ENCODE measurements around the gene MAZ.
A peak's percentile ranks its signal among the peaks of the same experiment; 100 is the strongest.
"Not testable (repeated sequence)": the region's sequence is repeated elsewhere in the genome, so short reads cannot be mapped to it uniquely, and the experiment has no call there.

Gene MAZ

DNA sequence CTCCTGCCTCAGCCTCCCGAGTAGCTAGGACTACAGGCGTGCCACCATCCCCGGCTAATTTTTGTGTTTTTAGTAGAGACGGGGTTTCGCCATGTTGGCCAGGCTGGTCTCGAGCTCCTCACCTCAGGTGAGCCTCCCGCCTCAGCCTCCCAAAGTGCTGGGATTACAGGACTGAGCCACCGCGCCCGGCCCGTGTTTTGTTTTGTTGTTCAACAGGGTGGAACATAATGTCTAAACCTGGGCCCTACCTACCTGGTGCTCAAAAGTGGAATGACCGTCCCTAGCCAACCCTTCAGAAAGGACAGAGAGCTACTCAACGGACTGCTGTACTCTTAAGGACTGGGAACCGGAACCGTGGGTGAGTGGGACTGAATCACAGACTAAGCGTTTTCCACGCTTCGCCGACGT lies 16.6 kb upstream of the MAZ start:
- Histone ChIP-seq H3K4me3 (peak overlapping the region; percentile 90), H3K27ac (peak overlapping the region; percentile 73 to 83)
- no peak for DNase-seq (ENCODE audit: low spot score)
- TF ChIP-seq CTCF (IDR thresholded peaks at IDR 0.05): no peak

DNA sequence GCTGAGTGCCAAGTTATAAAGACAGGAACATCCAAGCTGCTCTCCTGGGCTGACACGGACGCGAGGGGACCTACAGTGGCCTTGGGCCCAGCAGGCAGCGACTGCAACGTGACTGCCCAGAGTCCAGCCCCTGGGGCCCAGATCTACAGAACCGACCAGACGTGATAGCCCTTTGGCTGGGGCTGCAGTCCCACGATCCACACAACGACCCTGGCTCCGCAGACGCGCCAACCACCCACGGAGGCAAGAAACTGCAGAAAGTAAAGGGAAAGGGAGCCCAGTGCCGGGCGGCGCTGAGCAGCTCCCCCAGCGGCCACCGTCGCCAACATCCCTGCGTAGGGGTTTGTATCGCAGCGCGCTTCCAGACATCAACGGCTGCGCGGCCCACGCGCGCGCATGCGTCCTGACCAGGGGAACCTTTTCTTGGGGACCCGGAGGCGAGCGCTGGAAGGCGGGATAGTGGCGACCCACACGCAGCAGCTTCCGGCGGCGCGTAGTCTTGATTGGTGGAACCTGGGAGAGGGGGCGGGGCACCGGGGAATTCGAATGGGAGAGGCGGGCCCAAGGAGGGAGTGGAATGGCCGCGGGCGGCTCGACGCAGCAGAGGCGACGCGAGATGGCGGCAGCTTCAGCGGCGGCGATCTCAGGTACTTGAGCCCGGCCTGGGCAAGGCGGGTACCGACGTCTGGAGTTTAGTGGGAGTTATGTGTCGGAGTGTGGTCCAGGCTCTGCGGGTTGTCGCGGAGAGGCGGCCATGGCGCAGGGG lies 16.0 kb upstream of the MAZ start, which contains the start of gene KIF22:
TSS of gene KIF22 (plus strand) at position 569 of the 766 bp plus-strand sequence. CDS start at position 578, 9 bp downstream.
- DNase-seq (ENCODE audit: low spot score): peak; percentile 98
- Histone ChIP-seq H3K4me3 (peak within 1 kb of the TSS; percentile 90), H3K27ac (peak within 1 kb of the TSS; percentile 73 to 83)
- peak; percentile 60 for TF ChIP-seq CTCF (IDR thresholded peaks at IDR 0.05)

DNA sequence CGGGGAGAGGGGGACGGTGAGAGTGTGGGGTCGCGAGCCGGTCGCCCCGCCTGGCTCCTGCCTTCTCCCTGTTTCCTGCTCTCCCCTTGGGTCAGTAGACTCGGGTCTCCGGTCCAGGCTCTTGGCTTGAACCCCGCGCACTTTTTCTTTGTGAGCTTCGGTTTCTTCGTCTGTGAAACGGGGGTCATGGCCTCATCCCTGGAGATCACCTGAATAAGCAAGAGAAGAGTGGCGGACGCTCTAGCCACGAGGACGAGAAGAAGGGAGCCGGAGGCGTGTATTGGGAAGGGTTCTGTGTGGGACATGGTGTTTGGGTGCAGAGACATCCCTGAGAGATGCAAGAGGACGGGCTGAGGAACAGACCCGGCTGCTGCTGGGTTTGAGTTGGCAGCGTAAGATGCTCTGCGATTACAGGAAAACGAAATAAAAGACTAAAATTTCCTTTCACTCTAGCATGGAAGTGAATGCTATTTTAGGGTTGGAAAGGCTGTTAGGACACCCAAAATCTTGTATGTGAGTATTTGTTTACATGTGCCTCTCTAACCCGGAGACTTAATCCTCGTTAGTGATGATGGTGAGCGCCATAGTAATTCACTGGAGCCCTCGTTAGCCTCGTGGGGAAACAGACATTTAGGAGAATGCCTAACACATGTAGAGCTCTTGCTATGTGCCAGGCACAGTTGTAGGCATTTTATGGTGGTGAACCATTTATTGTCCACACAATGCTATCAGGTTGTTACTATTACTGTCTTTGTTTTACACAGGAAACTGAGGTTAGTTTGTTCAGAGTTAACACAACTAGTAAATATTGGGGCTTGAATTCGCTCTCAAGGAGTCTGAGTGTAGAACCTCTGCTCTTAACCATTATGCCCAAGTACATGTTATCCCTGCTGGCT lies 15.1 kb upstream of the MAZ start:
- TF ChIP-seq CTCF (IDR thresholded peaks at IDR 0.05): no peak
- DNase-seq (ENCODE audit: low spot score): no peak
- H3K27ac ChIP-seq: peak overlapping the region in 1 of 2 donors; percentile 70

DNA sequence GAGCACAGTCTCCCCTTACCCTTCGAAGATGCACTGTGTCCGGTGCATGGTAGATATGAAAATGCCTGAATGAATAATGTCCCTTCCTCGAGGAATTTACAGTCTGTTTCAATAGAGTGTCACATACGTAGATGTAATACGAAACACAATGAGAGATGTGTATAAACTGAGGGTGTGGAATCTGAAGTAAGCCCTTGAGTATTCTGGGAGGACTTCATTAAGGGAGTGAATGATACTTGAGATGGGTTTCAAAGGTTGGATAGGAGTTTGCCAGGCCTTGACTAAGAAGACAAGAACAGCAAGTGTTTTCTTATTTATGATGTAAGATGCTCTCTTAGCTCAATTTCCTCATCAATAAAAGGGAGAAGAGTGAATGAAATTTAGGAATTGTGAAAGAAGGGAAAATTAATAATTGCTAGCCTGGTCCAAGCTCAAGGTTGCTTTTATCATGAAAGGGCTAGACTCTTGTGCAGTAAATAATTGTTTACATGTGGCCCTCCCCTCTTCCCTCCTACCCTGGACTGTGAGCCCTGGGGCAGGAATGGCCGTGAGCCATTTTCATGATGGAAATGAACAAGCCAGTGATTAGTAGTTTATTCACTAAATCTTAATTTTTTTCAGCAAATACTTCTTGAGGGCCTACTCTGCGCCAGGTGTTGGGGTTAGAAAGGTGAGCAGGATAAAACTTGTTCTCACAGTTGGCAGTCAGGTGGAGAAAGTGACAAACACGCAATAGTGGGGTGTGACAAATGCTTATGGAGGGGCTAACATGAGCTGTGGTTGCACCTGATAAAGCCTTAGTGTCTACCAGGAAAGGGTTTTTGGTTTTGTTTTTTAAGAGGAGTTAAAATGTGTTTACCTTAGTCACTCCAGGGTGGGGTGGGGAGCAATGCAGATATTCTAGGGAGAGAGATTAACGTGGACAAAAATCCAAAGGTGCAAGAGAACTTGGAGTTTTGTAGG lies 14.2 kb upstream of the MAZ start:
- peak overlapping the region; percentile 90 for H3K4me3 ChIP-seq
- no peak for DNase-seq (ENCODE audit: low spot score)
- no peak overlapping the region for H3K27ac ChIP-seq
- no peak for TF ChIP-seq CTCF (IDR thresholded peaks at IDR 0.05)

More for the DNA sequence above, 15.1 kb upstream of the MAZ start:
- H3K4me3 ChIP-seq: peak overlapping the region; percentile 90

DNA sequence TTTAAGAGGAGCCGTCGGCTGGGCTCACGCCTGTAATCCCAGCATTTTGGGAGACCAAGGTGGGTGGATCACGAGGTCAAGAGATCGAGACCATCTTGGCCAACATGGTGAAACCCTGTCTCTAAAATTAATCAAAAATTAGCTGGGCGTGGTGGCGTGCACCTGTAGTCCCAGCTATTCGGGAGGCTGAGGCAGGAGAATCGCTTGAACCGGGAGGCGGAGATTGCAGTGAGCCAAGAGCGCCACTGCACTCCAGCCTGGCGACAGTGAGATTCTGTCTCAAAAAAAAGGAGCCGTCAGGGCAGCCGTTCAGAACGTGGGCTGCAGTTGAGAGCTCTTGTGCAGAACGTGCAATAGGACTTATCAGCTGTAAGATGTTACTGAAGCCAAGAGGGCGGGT lies 13.2 kb upstream of the MAZ start:
- not testable (repeated sequence) for H3K27ac ChIP-seq; DNase-seq (ENCODE audit: low spot score); H3K4me3 ChIP-seq

- Histone ChIP-seq H3K4me3 (no peak overlapping the region), H3K27ac (no peak overlapping the region)
- no peak for DNase-seq (ENCODE audit: low spot score)
- TF ChIP-seq CTCF (IDR thresholded peaks at IDR 0.05): no peak
These were observed 12.1 kb upstream of the MAZ start for GRCh38 chr16:29794231-29794710.
